ENCODE measurements around the gene BARX1.

Gene BARX1

GRCh38 chr9:93931905-93932304 is 23.2 kb downstream of the BARX1 start:
- Histone ChIP-seq H3K27ac (ENCODE audit: low read depth, low read length) (no peak overlapping the region), H3K4me1 (ENCODE audit: insufficient read depth, low read length) (no peaks in the 10 kb centered on the region), H3K9me3 (ENCODE audit: insufficient read depth, low read depth, low read length) (no peaks in the 10 kb centered on the region), H3K36me3 (ENCODE audit: insufficient read depth, low read length) (no peaks in the 10 kb centered on the region), H3K9ac (ENCODE audit: low read depth, low read length) (no peak overlapping the region), H3K4me3 (ENCODE audit: low read length) (no peak overlapping the region), H3K27me3 (ENCODE audit: insufficient read depth, low read length) (peaks cover 10% of the 10 kb centered on the region)
- WGBS = 87% methylated on average over 11 of the region's 11 CpGs

- 48% methylated on average over 8 of the region's 8 CpGs for WGBS
- Histone ChIP-seq H3K36me3 (ENCODE audit: insufficient read depth, low read length) (no peaks in the 10 kb centered on the region), H3K9ac (ENCODE audit: low read depth, low read length) (no peak overlapping the region), H3K4me1 (ENCODE audit: insufficient read depth, low read length) (no peaks in the 10 kb centered on the region), H3K4me3 (ENCODE audit: low read length) (no peak overlapping the region), H3K27ac (ENCODE audit: low read depth, low read length) (no peak overlapping the region), H3K27me3 (ENCODE audit: insufficient read depth, low read length) (peaks cover 10% of the 10 kb centered on the region), H3K9me3 (ENCODE audit: insufficient read depth, low read depth, low read length) (no peaks in the 10 kb centered on the region)
These were observed 25.1 kb downstream of the BARX1 start for GRCh38 chr9:93930070-93930469.

DNA sequence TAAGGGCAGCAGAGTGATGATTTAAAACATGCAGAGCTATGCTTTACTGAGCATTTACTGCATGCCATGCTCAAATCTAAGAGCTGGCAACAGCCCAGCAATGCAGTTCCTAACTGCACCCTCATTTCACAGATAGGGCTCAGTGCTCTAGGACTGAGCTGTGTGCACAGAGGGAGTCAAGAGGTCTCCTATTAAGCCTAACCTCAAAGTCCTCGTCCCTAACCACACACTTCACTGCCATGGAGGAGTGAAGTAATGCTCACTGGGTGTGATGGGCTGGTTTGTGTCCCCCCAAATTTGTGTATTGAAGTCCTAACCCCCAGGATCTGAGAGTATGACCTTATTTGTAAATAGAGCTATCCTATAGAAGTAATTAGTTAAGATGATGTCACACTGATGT is 25.9 kb downstream of the BARX1 start:
- Histone ChIP-seq H3K27ac (ENCODE audit: low read depth, low read length) (no peak overlapping the region), H3K9ac (ENCODE audit: low read depth, low read length) (no peak overlapping the region), H3K36me3 (ENCODE audit: insufficient read depth, low read length) (no peaks in the 10 kb centered on the region), H3K9me3 (ENCODE audit: insufficient read depth, low read depth, low read length) (no peaks in the 10 kb centered on the region), H3K27me3 (ENCODE audit: insufficient read depth, low read length) (peaks cover 10% of the 10 kb centered on the region), H3K4me3 (ENCODE audit: low read length) (no peak overlapping the region), H3K4me1 (ENCODE audit: insufficient read depth, low read length) (no peaks in the 10 kb centered on the region)
- no CpG with 5 or more reads among the region's 1 CpG for WGBS

DNA sequence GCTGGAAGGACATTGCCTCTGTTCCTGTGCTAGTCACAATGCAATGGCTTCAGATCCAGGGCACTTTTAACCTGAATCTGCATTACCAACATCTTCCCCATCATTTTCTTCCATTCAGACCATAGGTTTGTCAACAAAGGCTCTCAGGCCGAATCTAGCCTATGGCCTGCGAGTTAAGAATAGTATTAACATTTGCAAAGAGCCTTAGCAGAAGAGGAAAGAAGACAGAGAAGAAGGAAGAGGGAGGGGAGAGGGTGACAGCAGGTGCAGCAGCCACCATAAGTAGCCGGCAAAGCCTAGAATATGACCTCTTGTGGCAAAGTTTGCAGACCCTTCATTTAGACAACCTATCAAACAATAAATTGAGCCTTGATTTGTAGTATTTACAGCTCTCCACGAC is 32.6 kb downstream of the BARX1 start:
- H3K27ac ChIP-seq (ENCODE audit: low read depth, low read length) = no peak overlapping the region
- WGBS = 56% methylated on average over 4 of the region's 4 CpGs
- H3K4me3 ChIP-seq (ENCODE audit: low read length) = no peak overlapping the region
- H3K9me3 ChIP-seq (ENCODE audit: insufficient read depth, low read depth, low read length) = no peaks in the 10 kb centered on the region
- no peaks in the 10 kb centered on the region for H3K4me1 ChIP-seq (ENCODE audit: insufficient read depth, low read length)
- H3K36me3 ChIP-seq (ENCODE audit: insufficient read depth, low read length) = no peaks in the 10 kb centered on the region
- no peak overlapping the region for H3K9ac ChIP-seq (ENCODE audit: low read depth, low read length)
- H3K27me3 ChIP-seq (ENCODE audit: insufficient read depth, low read length) = no peaks in the 10 kb centered on the region

GRCh38 chr9:93920131-93920800 is 34.9 kb downstream of the BARX1 start:
- H3K27me3 ChIP-seq (ENCODE audit: insufficient read depth, low read length) = no peaks in the 10 kb centered on the region
- H3K4me3 ChIP-seq (ENCODE audit: low read length) = no peak overlapping the region
- no peaks in the 10 kb centered on the region for H3K4me1 ChIP-seq (ENCODE audit: insufficient read depth, low read length)
- 79% methylated on average over 21 of the region's 21 CpGs for WGBS
- no peaks in the 10 kb centered on the region for H3K36me3 ChIP-seq (ENCODE audit: insufficient read depth, low read length)
- no peaks in the 10 kb centered on the region for H3K9me3 ChIP-seq (ENCODE audit: insufficient read depth, low read depth, low read length)
- no peak overlapping the region for H3K9ac ChIP-seq (ENCODE audit: low read depth, low read length)
- H3K27ac ChIP-seq (ENCODE audit: low read depth, low read length) = no peak overlapping the region

- Histone ChIP-seq H3K27ac (ENCODE audit: low read depth, low read length) (no peak overlapping the region), H3K36me3 (ENCODE audit: insufficient read depth, low read length) (no peaks in the 10 kb centered on the region), H3K27me3 (ENCODE audit: insufficient read depth, low read length) (no peaks in the 10 kb centered on the region), H3K4me3 (ENCODE audit: low read length) (no peak overlapping the region), H3K9me3 (ENCODE audit: insufficient read depth, low read depth, low read length) (no peaks in the 10 kb centered on the region), H3K9ac (ENCODE audit: low read depth, low read length) (no peak overlapping the region), H3K4me1 (ENCODE audit: insufficient read depth, low read length) (no peaks in the 10 kb centered on the region)
- 68% methylated on average over 8 of the region's 8 CpGs for WGBS
These were observed 37.1 kb downstream of the BARX1 start for GRCh38 chr9:93918061-93918460.

- H3K27ac ChIP-seq (ENCODE audit: low read depth, low read length) = no peak overlapping the region
- H3K4me1 ChIP-seq (ENCODE audit: insufficient read depth, low read length) = 0 out of 2 replicates have a peak, but pooled peaks cover 5% of the 10 kb centered on the region
- H3K4me3 ChIP-seq (ENCODE audit: low read length) = no peak overlapping the region
- 92% methylated on average over 10 of the region's 10 CpGs for WGBS
- H3K27me3 ChIP-seq (ENCODE audit: insufficient read depth, low read length) = no peaks in the 10 kb centered on the region
- no peak overlapping the region for H3K9ac ChIP-seq (ENCODE audit: low read depth, low read length)
- H3K9me3 ChIP-seq (ENCODE audit: insufficient read depth, low read depth, low read length) = no peaks in the 10 kb centered on the region
- no peaks in the 10 kb centered on the region for H3K36me3 ChIP-seq (ENCODE audit: insufficient read depth, low read length)
These were observed 37.9 kb downstream of the BARX1 start for GRCh38 chr9:93917121-93917853.

DNA sequence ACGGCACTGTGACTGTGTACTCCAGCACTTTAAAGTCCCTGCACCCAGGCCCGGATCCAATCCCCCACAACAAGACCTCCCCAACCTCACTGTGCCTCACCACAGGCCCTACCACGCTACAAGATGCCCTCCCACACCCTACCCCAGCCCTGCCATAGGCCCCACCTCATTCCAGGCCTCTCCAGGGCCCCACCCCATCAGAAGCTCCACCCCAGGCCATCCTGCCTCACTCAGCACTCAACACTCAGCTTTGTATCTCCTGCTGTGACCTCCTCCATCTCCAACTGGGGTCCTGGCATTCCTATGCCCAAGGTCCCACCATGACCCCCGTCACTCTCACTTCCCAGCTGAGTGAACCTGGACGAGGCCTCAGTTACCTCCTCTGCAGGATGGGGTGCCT is 38.8 kb downstream of the BARX1 start:
- Histone ChIP-seq H3K27me3 (ENCODE audit: insufficient read depth, low read length) (no peaks in the 10 kb centered on the region), H3K27ac (ENCODE audit: low read depth, low read length) (no peak overlapping the region), H3K9ac (ENCODE audit: low read depth, low read length) (no peak overlapping the region), H3K4me3 (ENCODE audit: low read length) (no peak overlapping the region), H3K9me3 (ENCODE audit: insufficient read depth, low read depth, low read length) (no peaks in the 10 kb centered on the region), H3K36me3 (ENCODE audit: insufficient read depth, low read length) (no peaks in the 10 kb centered on the region), H3K4me1 (ENCODE audit: insufficient read depth, low read length) (0 out of 2 replicates have a peak, but pooled peaks cover 8% of the 10 kb centered on the region)
- WGBS = 78% methylated on average over 5 of the region's 5 CpGs

DNA sequence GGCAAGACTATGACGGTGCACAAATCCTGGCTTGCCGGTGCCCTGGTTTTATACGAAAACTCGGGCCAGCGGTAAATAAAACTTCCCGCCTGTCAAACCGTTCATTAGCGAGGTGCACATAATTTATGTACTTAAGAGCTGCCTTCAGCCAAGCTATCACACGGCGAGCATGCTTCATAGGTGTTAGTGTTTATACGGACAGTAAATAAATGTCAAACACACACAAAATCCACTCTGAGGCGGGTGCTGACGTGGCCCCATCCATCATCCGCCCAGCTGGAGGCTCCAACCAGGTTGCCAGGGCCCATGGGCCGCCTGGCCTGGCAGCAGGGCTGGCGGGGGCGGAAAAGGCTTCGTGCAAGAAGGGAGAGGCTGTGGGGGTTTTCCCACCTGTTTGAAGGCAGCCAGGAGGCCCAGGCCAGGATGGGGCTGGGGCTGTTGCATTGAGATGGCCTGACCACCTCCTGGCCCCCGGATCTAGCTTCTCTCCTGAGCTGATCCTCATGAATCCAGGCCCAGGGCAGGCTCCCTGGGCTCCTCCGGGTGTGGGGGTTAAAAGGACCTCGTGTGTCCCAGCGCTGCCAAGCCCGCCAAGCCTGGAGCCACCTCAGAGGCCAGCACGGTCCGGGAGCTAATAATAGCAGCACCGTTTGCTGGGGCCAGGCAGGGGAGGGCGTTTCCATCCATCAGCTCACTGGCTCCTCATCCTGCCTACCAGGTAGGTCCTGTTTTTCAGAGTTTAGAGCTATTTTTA is 43.2 kb downstream of the BARX1 start:
- H3K9me3 ChIP-seq (ENCODE audit: insufficient read depth, low read depth, low read length) = no peaks in the 10 kb centered on the region
- WGBS = 64% methylated on average over 26 of the region's 27 CpGs

GRCh38 chr9:93911136-93911745 is 43.9 kb downstream of the BARX1 start:
- no peaks in the 10 kb centered on the region for H3K36me3 ChIP-seq (ENCODE audit: insufficient read depth, low read length)
- H3K4me3 ChIP-seq (ENCODE audit: low read length) = no peak overlapping the region
- H3K27me3 ChIP-seq (ENCODE audit: insufficient read depth, low read length) = no peaks in the 10 kb centered on the region; the same call in 1 of the 2 replicates
- 93% methylated on average over 23 of the region's 23 CpGs for WGBS
- H3K27ac ChIP-seq (ENCODE audit: low read depth, low read length) = no peak overlapping the region
- no peak overlapping the region for H3K9ac ChIP-seq (ENCODE audit: low read depth, low read length)
- 0 out of 2 replicates have a peak, but pooled peaks cover 8% of the 10 kb centered on the region for H3K4me1 ChIP-seq (ENCODE audit: insufficient read depth, low read length)
- H3K9me3 ChIP-seq (ENCODE audit: insufficient read depth, low read depth, low read length) = no peaks in the 10 kb centered on the region

More for the DNA sequence above, 43.2 kb downstream of the BARX1 start:
- Histone ChIP-seq H3K27ac (ENCODE audit: low read depth, low read length) (no peak overlapping the region), H3K9ac (ENCODE audit: low read depth, low read length) (no peak overlapping the region), H3K4me1 (ENCODE audit: insufficient read depth, low read length) (0 out of 2 replicates have a peak, but pooled peaks cover 8% of the 10 kb centered on the region), H3K4me3 (ENCODE audit: low read length) (no peak overlapping the region), H3K36me3 (ENCODE audit: insufficient read depth, low read length) (no peaks in the 10 kb centered on the region), H3K27me3 (ENCODE audit: insufficient read depth, low read length) (no peaks in the 10 kb centered on the region; the same call in 1 of the 2 replicates)

DNA sequence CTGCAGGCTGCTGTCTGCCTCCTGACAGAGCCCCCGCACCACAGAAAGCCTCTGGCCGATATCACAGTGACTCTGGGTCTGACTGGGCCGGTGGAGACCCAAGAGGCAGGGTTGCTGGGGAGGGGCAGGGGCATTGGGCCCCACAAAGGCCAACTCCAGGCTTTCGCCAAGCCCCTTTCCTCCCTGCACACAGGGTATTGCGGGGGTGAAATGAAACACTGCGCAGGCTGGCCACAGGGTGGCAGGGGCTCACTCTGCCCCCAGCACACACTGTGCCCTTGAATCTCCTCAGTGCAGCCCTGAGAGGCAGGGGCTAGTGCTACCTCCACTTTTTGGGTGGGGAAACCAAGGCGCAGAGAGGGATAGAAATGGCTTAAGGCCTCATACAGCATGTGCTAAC is 44.6 kb downstream of the BARX1 start:
- H3K4me1 ChIP-seq (ENCODE audit: insufficient read depth, low read length) = 0 out of 2 replicates have a peak, but pooled peaks cover 8% of the 10 kb centered on the region
- WGBS = 89% methylated on average over 7 of the region's 7 CpGs
- H3K36me3 ChIP-seq (ENCODE audit: insufficient read depth, low read length) = no peaks in the 10 kb centered on the region
- H3K9ac ChIP-seq (ENCODE audit: low read depth, low read length) = no peak overlapping the region
- no peak overlapping the region for H3K27ac ChIP-seq (ENCODE audit: low read depth, low read length)
- H3K9me3 ChIP-seq (ENCODE audit: insufficient read depth, low read depth, low read length) = no peaks in the 10 kb centered on the region
- no peaks in the 10 kb centered on the region; the same call in 1 of the 2 replicates for H3K27me3 ChIP-seq (ENCODE audit: insufficient read depth, low read length)
- H3K4me3 ChIP-seq (ENCODE audit: low read length) = no peak overlapping the region
